ENCODE measurements around the gene AHDC1. TPM values are rescaled to one million over a fixed set of nuclear protein-coding genes. Genes with fewer than 3 reads are reported as not detected.

Gene AHDC1
- total and polyA plus RNA-seq, 8 donors = 5.8 to 95.0 (median 19.7) TPM

DNA sequence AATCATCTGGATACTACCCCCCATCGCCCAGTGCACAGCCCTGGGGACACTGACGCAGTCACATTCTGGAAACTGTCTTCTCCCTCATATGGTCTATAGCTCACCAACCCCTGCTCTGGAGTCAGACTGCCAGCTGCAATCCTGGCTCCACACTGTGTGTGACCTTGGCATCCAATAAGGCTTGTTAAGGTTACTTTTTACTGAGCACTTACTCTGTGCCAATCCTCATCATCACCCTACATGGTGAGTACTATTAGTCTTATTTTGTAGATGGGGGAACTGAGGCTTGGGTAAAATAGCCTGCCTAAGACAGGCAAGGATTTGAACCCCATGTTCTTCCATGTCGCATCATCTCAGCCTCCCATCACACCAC, 34.9 kb downstream of the AHDC1 start:
- peak overlapping the region; percentile 35 to 41 (median 38) for H3K4me3 ChIP-seq
- WGBS, 5 donors = 64 to 77% (median 71%) methylated on average over 3 of the region's 3 CpGs
- TF ChIP-seq POLR2AphosphoS5 (IDR thresholded peaks at IDR 0.05) (no peak), POLR2A (IDR thresholded peaks at IDR 0.05) (no peak), EP300 (IDR thresholded peaks at IDR 0.05) (no peak)
- TF ChIP-seq, protein P1, sequence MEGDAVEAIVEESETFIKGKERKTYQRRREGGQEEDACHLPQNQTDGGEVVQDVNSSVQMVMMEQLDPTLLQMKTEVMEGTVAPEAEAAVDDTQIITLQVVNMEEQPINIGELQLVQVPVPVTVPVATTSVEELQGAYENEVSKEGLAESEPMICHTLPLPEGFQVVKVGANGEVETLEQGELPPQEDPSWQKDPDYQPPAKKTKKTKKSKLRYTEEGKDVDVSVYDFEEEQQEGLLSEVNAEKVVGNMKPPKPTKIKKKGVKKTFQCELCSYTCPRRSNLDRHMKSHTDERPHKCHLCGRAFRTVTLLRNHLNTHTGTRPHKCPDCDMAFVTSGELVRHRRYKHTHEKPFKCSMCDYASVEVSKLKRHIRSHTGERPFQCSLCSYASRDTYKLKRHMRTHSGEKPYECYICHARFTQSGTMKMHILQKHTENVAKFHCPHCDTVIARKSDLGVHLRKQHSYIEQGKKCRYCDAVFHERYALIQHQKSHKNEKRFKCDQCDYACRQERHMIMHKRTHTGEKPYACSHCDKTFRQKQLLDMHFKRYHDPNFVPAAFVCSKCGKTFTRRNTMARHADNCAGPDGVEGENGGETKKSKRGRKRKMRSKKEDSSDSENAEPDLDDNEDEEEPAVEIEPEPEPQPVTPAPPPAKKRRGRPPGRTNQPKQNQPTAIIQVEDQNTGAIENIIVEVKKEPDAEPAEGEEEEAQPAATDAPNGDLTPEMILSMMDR (IDR thresholded peaks at IDR 0.05) = no peak
- DNase-seq = peak in 1 of 2 donors; percentile 64
- peaks cover 99 to 100% (median 100%) of the 10 kb centered on the region in 4 donors for H3K4me1 ChIP-seq
- peak overlapping the region; percentile 83 to 97 (median 95) for H3K27ac ChIP-seq
- no peaks in the 10 kb centered on the region for H3K36me3 ChIP-seq
- intact Hi-C loops (cut with DNase I; ENCODE audit: low total_unique reads) = no loop called here
- no peaks in the 10 kb centered on the region for H3K9me3 ChIP-seq
- no peaks in the 10 kb centered on the region for H3K27me3 ChIP-seq

DNA sequence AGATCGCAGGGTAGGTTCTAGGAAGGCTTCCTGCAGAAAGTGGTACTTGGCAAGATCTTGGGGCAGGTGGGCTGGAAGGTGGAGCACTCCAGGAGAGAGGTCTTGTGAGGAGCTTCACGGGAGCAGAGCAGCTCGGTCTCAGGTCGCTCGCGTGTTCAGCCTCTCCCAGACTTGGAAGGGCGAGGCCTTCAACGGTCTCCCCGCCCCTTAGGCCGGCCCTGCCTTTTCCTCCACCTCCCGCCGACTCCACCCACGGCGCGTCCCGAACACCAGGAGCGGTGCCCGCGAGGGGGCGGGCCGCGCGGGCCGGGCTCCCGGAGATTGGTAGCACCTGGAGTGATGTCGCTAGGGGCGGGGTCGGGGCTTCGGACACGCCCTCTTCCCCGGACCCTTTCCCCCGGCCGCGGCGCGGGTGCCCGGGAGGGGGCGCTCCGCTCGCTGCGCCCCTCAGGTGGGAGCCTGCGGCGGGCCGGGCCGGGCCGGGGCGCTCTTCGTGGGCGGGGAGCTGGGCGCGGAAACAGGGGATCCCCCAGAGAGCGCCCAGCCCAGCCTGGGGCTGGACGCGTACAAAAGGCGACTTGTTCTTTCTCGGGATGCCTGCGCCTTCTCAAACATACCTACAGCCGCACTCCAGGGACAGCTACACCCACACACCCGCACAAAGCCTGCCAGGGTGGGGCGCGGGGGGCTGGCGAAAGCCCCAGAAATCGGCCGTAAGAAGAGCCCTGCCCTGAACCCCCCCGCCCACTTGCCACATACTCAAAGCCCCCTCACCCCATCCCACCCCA, 35.5 kb downstream of the AHDC1 start:
- H3K27ac ChIP-seq = peak overlapping the region; percentile 83 to 97 (median 95)
- no peaks in the 10 kb centered on the region for H3K9me3 ChIP-seq
- peak; percentile 98 for DNase-seq
- no peaks in the 10 kb centered on the region for H3K27me3 ChIP-seq
- 1 to 8% (median 2%) methylated on average over 16 to 65 of the region's 65 CpGs for WGBS, 5 donors
- peaks cover 99 to 100% (median 100%) of the 10 kb centered on the region in 4 donors for H3K4me1 ChIP-seq
- H3K36me3 ChIP-seq = no peaks in the 10 kb centered on the region
- TF ChIP-seq, protein P1 (IDR thresholded peaks at IDR 0.05) = peak in 5 of 7 experiments; percentile 31 to 95 (median 75)
- TF ChIP-seq POLR2AphosphoS5 (IDR thresholded peaks at IDR 0.05) (peak; percentile 76 to 92 (median 86)), POLR2A (IDR thresholded peaks at IDR 0.05) (peak in 2 of 4 donors; percentile 48 to 59), EP300 (IDR thresholded peaks at IDR 0.05) (no peak)
- peak overlapping the region; percentile 35 to 41 (median 38) for H3K4me3 ChIP-seq
- intact Hi-C loops (cut with DNase I; ENCODE audit: low total_unique reads) = no loop called here

DNA sequence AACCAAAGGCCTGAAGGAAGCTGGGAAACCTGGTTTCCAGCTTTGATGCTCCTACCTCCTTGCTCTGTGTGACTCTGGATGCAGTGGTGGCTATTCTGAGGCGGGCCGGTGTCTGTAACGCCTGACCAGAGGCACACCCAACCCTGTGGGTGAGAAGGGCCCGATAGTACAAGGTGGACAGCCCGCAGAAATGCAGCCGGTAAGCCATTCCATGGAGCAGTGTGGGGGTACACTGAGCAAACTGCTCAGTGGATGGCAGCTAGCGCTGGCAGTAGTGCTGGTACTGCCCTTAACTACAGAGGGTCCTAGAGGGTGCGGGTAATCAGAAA, 36.0 kb downstream of the AHDC1 start:
- Histone ChIP-seq H3K4me1 (peaks cover 99 to 100% (median 100%) of the 10 kb centered on the region in 4 donors), H3K9me3 (no peaks in the 10 kb centered on the region), H3K4me3 (peak overlapping the region; percentile 35 to 41 (median 38)), H3K36me3 (no peaks in the 10 kb centered on the region), H3K27me3 (no peaks in the 10 kb centered on the region), H3K27ac (peak overlapping the region; percentile 57 to 97 (median 95))
- intact Hi-C loops (cut with DNase I; ENCODE audit: low total_unique reads) = no loop called here
- no peak for TF ChIP-seq EP300 (IDR thresholded peaks at IDR 0.05)
- no peak for TF ChIP-seq POLR2AphosphoS5 (IDR thresholded peaks at IDR 0.05)
- TF ChIP-seq POLR2A (IDR thresholded peaks at IDR 0.05) = no peak
- TF ChIP-seq, protein P1 (IDR thresholded peaks at IDR 0.05) = no peak
- DNase-seq = no peak
- WGBS, 5 donors = 39 to 78% (median 54%) methylated on average over 6 to 8 of the region's 8 CpGs

DNA sequence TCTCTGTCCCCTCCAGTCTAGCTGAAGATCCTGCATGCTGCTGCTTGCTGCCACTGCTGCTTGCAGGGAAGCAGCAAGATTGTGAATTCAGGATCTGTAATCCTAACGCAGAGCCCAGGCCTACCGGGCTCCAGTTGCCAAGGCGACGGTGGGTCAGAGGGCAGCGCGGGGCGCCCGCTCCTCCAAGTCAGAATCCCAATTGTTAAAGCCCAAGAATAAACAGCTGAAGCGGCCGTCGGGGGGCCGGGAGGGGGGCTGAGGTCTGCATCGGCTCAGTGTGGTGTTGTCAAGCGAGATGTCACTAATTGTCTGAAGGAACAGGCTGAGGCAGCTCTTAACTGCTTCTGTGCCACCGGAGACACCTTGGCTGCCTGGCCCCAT, 36.8 kb downstream of the AHDC1 start:
- peak in 1 of 2 donors; percentile 55 for DNase-seq
- no peak overlapping the region for H3K4me3 ChIP-seq
- WGBS, 5 donors = 49 to 74% (median 62%) methylated on average over 15 of the region's 15 CpGs
- no peaks in the 10 kb centered on the region for H3K9me3 ChIP-seq
- H3K36me3 ChIP-seq = no peaks in the 10 kb centered on the region
- H3K27me3 ChIP-seq = no peaks in the 10 kb centered on the region
- TF ChIP-seq EP300 (IDR thresholded peaks at IDR 0.05) (no peak), POLR2A (IDR thresholded peaks at IDR 0.05) (no peak), POLR2AphosphoS5 (IDR thresholded peaks at IDR 0.05) (no peak)
- TF ChIP-seq, protein P1 (IDR thresholded peaks at IDR 0.05) = no peak
- peak overlapping the region; percentile 57 to 97 (median 95) for H3K27ac ChIP-seq
- intact Hi-C loops (cut with DNase I; ENCODE audit: low total_unique reads) = no loop called here
- H3K4me1 ChIP-seq = peaks cover 99 to 100% (median 100%) of the 10 kb centered on the region in 4 donors

Data from stomach (tissue), 9 donors.